ENCODE measurements around the gene NAXD.

NAXD gene

DNA sequence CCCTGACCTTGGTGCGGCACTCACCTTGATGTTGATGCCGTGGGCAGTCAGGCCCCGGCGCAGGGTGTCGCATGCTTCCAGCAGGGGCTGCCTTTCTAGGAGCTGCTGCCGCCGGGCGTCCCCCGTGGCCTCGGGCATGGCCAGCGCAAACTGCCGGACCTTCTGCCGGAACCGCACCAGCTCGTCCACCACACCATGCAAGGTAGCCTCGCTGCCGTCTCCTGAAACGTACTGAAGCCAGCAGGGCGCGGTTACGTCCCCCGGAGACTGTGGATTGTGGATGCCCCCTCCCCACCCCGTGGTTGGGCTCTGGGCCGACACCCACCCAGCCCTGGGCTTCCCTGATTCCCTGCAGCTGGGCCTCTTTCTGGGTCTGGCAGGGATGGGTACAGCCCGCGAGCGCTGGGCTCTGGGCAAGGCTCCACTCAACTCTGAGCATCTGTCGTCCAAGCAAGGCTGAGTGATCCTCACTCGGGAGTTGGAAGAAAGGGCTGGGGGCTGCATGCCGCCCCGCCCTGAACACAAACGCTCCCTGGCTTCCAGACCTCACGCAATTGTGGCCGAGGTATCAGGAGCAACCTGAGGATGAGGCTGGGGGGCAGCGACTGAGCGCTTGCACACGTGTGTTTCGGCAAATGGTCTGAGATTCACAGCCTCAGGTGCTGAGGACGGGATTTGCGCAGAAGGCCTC lies 27.1 kb downstream of the NAXD start:
- H3K27me3 Mint-ChIP-seq = no peaks in the 10 kb centered on the region
- peaks cover 1% of the 10 kb centered on the region for H3K4me1 Mint-ChIP-seq (ENCODE audit: low read depth)
- H3K9me3 Mint-ChIP-seq (ENCODE audit: low read depth) = no peaks in the 10 kb centered on the region
- no peak overlapping the region for H3K27ac Mint-ChIP-seq
- H3K4me3 Mint-ChIP-seq = no peak overlapping the region
- no peaks in the 10 kb centered on the region for H3K36me3 Mint-ChIP-seq

GRCh38 chr13:110643324-110643723 lies 28.0 kb downstream of the NAXD start:
- Mint-ChIP-seq H3K27ac (no peak overlapping the region), H3K9me3 (ENCODE audit: low read depth) (no peaks in the 10 kb centered on the region), H3K4me3 (no peak overlapping the region), H3K27me3 (no peaks in the 10 kb centered on the region), H3K4me1 (ENCODE audit: low read depth) (peaks cover 1% of the 10 kb centered on the region), H3K36me3 (no peaks in the 10 kb centered on the region)

DNA sequence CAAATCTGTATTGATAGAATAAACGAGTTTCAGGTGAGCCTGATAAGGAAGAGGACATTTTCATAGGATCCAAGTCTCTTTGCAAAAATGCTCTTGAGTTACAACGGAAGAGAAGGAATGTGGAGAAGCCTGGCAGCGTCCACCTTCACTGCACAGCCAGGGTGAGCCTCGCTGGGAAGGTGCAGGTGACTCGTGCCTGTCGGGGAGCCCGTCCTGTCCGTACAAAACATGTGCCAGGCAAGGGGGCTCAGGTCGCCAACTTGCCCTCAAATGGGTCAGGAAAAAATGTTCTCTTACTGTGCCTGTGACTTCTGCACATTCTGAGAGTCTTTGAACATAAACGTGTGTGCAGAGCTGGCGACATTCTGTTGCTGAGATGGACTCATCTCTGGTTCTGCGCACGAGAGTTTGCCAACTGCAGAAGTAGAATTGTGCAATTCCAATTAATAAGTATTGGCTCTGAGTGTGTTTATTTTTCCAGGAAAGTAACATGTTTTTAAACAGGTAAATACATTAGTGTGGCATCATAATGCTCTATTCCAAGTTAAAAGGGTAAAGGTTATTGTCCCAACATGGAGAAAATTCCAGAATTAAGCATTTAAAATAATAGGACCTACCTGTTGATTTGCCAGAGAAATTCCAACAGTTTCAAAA lies 28.6 kb downstream of the NAXD start:
- peaks cover 1% of the 10 kb centered on the region for H3K4me1 Mint-ChIP-seq (ENCODE audit: low read depth)
- H3K36me3 Mint-ChIP-seq = no peaks in the 10 kb centered on the region
- no peaks in the 10 kb centered on the region for H3K27me3 Mint-ChIP-seq
- H3K9me3 Mint-ChIP-seq (ENCODE audit: low read depth) = no peaks in the 10 kb centered on the region
- no peak overlapping the region for H3K27ac Mint-ChIP-seq
- no peak overlapping the region for H3K4me3 Mint-ChIP-seq

- no peaks in the 10 kb centered on the region for H3K27me3 Mint-ChIP-seq
- H3K36me3 Mint-ChIP-seq = no peaks in the 10 kb centered on the region
- H3K9me3 Mint-ChIP-seq (ENCODE audit: low read depth) = no peaks in the 10 kb centered on the region
- no peak overlapping the region for H3K4me3 Mint-ChIP-seq
- H3K27ac Mint-ChIP-seq = no peak overlapping the region
- H3K4me1 Mint-ChIP-seq (ENCODE audit: low read depth) = peaks cover 1% of the 10 kb centered on the region
These were observed 29.7 kb downstream of the NAXD start for GRCh38 chr13:110644892-110645521.

GRCh38 chr13:110645750-110646149 lies 30.4 kb downstream of the NAXD start:
- Mint-ChIP-seq H3K9me3 (ENCODE audit: low read depth) (no peaks in the 10 kb centered on the region), H3K27ac (no peak overlapping the region), H3K27me3 (no peaks in the 10 kb centered on the region), H3K4me3 (no peak overlapping the region), H3K4me1 (ENCODE audit: low read depth) (peaks cover 1% of the 10 kb centered on the region), H3K36me3 (no peaks in the 10 kb centered on the region)

GRCh38 chr13:110646442-110647364 lies 31.4 kb downstream of the NAXD start:
- H3K9me3 Mint-ChIP-seq (ENCODE audit: low read depth) = no peaks in the 10 kb centered on the region
- H3K36me3 Mint-ChIP-seq = no peaks in the 10 kb centered on the region
- no peak overlapping the region for H3K4me3 Mint-ChIP-seq
- peaks cover 1% of the 10 kb centered on the region for H3K4me1 Mint-ChIP-seq (ENCODE audit: low read depth)
- no peak overlapping the region for H3K27ac Mint-ChIP-seq
- H3K27me3 Mint-ChIP-seq = no peaks in the 10 kb centered on the region

- no peaks in the 10 kb centered on the region for H3K9me3 Mint-ChIP-seq (ENCODE audit: low read depth)
- H3K4me1 Mint-ChIP-seq (ENCODE audit: low read depth) = peaks cover 1% of the 10 kb centered on the region
- H3K36me3 Mint-ChIP-seq = no peaks in the 10 kb centered on the region
- no peaks in the 10 kb centered on the region for H3K27me3 Mint-ChIP-seq
- H3K27ac Mint-ChIP-seq = no peak overlapping the region
- H3K4me3 Mint-ChIP-seq = no peak overlapping the region
These were observed 32.0 kb downstream of the NAXD start for GRCh38 chr13:110647365-110647737.

- no peaks in the 10 kb centered on the region for H3K9me3 Mint-ChIP-seq (ENCODE audit: low read depth)
- H3K27me3 Mint-ChIP-seq = no peaks in the 10 kb centered on the region
- no peak overlapping the region for H3K27ac Mint-ChIP-seq
- H3K4me3 Mint-ChIP-seq = no peak overlapping the region
- no peaks in the 10 kb centered on the region for H3K36me3 Mint-ChIP-seq
- H3K4me1 Mint-ChIP-seq (ENCODE audit: low read depth) = peaks cover 3% of the 10 kb centered on the region
These were observed 32.9 kb downstream of the NAXD start for GRCh38 chr13:110648146-110648819.

- no peak overlapping the region for H3K27ac Mint-ChIP-seq
These were observed 33.6 kb downstream of the NAXD start for GRCh38 chr13:110648848-110649421.

DNA sequence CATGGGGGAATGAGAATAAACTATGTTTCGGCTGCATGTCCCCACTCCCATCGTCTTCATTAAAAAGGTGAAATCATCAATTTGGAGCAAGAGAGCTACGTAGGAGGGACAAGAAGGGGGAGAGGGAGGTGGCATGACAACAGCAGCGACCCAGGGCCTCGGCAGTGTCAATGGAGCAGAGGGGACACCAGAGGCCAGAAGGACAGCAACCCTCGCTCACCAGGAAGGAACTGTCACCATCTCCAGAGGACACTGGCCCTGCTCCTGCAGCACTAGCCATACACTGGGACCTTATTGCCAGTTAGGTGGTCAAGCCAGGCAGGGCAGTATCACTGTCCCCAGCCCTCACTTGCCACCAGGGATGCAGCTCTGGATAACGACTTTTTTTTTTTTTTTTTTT lies 34.2 kb downstream of the NAXD start:
- H3K36me3 Mint-ChIP-seq = no peaks in the 10 kb centered on the region
- H3K4me1 Mint-ChIP-seq (ENCODE audit: low read depth) = peaks cover 5% of the 10 kb centered on the region
- no peaks in the 10 kb centered on the region for H3K9me3 Mint-ChIP-seq (ENCODE audit: low read depth)
- H3K27ac Mint-ChIP-seq = no peak overlapping the region
- no peaks in the 10 kb centered on the region for H3K27me3 Mint-ChIP-seq
- no peak overlapping the region for H3K4me3 Mint-ChIP-seq

More at GRCh38 chr13:110648848-110649421, 33.6 kb downstream of the NAXD start:
- no peaks in the 10 kb centered on the region for H3K27me3 Mint-ChIP-seq
- no peaks in the 10 kb centered on the region for H3K9me3 Mint-ChIP-seq (ENCODE audit: low read depth)
- H3K4me1 Mint-ChIP-seq (ENCODE audit: low read depth) = peaks cover 5% of the 10 kb centered on the region
- H3K4me3 Mint-ChIP-seq = no peak overlapping the region
- no peaks in the 10 kb centered on the region for H3K36me3 Mint-ChIP-seq

GRCh38 chr13:110650436-110650835 lies 35.1 kb downstream of the NAXD start:
- H3K4me3 Mint-ChIP-seq = no peak overlapping the region
- H3K27me3 Mint-ChIP-seq = no peaks in the 10 kb centered on the region
- peaks cover 5% of the 10 kb centered on the region for H3K4me1 Mint-ChIP-seq (ENCODE audit: low read depth)
- no peaks in the 10 kb centered on the region for H3K36me3 Mint-ChIP-seq
- H3K9me3 Mint-ChIP-seq (ENCODE audit: low read depth) = no peaks in the 10 kb centered on the region
- no peak overlapping the region for H3K27ac Mint-ChIP-seq

DNA sequence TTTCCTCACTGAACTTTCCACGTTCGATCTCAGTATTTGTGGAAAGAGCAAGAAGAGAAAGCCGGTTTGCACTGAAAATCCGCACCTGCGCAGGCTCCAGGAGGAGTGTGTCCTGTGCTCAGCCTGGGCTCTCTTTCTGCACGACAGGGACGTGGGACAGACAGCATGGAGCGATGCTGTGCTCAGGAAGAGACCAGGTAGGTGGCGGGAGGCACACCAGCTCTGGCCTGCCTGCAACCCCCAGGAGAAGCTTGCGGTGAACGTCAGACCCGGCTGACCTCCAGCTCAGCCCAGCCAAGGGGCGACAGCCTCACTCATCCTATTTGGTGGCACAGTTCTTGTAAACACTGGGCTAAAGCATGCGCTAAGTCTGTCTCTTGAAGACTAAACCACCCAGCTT lies 35.9 kb downstream of the NAXD start:
- no peak overlapping the region for H3K4me3 Mint-ChIP-seq
- no peaks in the 10 kb centered on the region for H3K27me3 Mint-ChIP-seq
- H3K36me3 Mint-ChIP-seq = no peaks in the 10 kb centered on the region
- no peaks in the 10 kb centered on the region for H3K9me3 Mint-ChIP-seq (ENCODE audit: low read depth)
- H3K4me1 Mint-ChIP-seq (ENCODE audit: low read depth) = peaks cover 8% of the 10 kb centered on the region
- no peak overlapping the region for H3K27ac Mint-ChIP-seq

DNA sequence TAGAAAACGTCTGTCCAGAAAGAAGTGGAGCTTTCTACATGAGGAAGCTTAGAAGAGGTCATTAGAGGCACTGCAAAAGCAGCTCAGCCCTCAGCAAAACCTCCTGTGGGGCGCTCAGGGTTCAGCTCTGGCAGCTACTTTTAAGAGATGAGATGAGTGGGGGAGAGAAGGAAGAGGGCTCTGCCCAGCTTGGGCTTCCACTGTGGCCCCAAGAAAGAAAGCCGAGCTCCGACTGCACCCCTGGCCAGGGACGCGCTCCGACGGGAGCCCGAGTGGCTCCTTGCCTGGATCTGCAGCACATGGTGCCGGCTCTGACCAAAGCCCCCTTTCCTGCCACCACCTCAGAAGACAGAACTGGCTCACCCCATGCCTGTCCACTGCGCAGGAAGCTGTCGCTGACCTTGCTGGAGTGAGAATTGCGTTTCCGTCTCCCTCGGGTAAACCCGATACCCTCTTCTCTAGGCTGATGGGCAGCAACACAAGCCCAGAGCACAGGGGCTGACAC lies 36.4 kb downstream of the NAXD start:
- Mint-ChIP-seq H3K27me3 (no peaks in the 10 kb centered on the region), H3K4me1 (ENCODE audit: low read depth) (peaks cover 11% of the 10 kb centered on the region), H3K4me3 (no peak overlapping the region), H3K36me3 (no peaks in the 10 kb centered on the region), H3K9me3 (ENCODE audit: low read depth) (no peaks in the 10 kb centered on the region), H3K27ac (no peak overlapping the region)

GRCh38 chr13:110652231-110652730 lies 36.9 kb downstream of the NAXD start:
- no peak overlapping the region for H3K27ac Mint-ChIP-seq
- H3K4me3 Mint-ChIP-seq = no peak overlapping the region
- no peaks in the 10 kb centered on the region for H3K27me3 Mint-ChIP-seq
- H3K36me3 Mint-ChIP-seq = no peaks in the 10 kb centered on the region
- H3K4me1 Mint-ChIP-seq (ENCODE audit: low read depth) = peaks cover 12% of the 10 kb centered on the region
- H3K9me3 Mint-ChIP-seq (ENCODE audit: low read depth) = no peaks in the 10 kb centered on the region
